HG03064 (cell line): ENCODE data around the gene KITLG.
"Not testable (repeated sequence)": the region's sequence is repeated elsewhere in the genome, so short reads cannot be mapped to it uniquely, and the experiment has no call there.

ENCODE experiments used
- ATAC-seq: cut with Tn5 transposase; IDR thresholded peaks from one replicate; pipeline ENCODE4 v1.9.1; 2021; ENCODE audit warnings: low read depth; ENCODE audit not compliant: unreplicated experiment

Gene KITLG

GRCh38 chr12:88496891-88497371 is 83.3 kb downstream of the KITLG start:
- no peak for ATAC-seq

- no peak for ATAC-seq
Measured at GRCh38 chr12:88496429-88496828, 83.8 kb downstream of the KITLG start.

GRCh38 chr12:88495031-88495430 is 85.2 kb downstream of the KITLG start:
- no peak for ATAC-seq

- ATAC-seq: no peak
Measured at GRCh38 chr12:88494520-88494919, 85.8 kb downstream of the KITLG start.

- no peak for ATAC-seq
Measured at GRCh38 chr12:88493636-88494035, 86.6 kb downstream of the KITLG start.

- ATAC-seq: no peak
Measured at GRCh38 chr12:88490425-88490824, 89.8 kb downstream of the KITLG start.

- no peak for ATAC-seq
Measured at GRCh38 chr12:88472775-88473174, 107.5 kb downstream of the KITLG start.

- no peak for ATAC-seq
Measured at GRCh38 chr12:88472248-88472647, 108.0 kb downstream of the KITLG start.

GRCh38 chr12:88471331-88472045 is 108.8 kb downstream of the KITLG start:
- no peak for ATAC-seq

- no peak for ATAC-seq
Measured at GRCh38 chr12:88469154-88469553, 111.1 kb downstream of the KITLG start.

- ATAC-seq: no peak
Measured at GRCh38 chr12:88468581-88468980, 111.7 kb downstream of the KITLG start.

- ATAC-seq: not testable (repeated sequence)
Measured at GRCh38 chr12:88466708-88467107, 113.6 kb downstream of the KITLG start.

- no peak for ATAC-seq
Measured at GRCh38 chr12:88458327-88458726, 121.9 kb downstream of the KITLG start.

- ATAC-seq: no peak
Measured at GRCh38 chr12:88453323-88453722, 126.9 kb downstream of the KITLG start.

GRCh38 chr12:88451205-88451604 is 129.1 kb downstream of the KITLG start:
- ATAC-seq: no peak

- ATAC-seq: no peak
Measured at GRCh38 chr12:88450136-88450535, 130.1 kb downstream of the KITLG start.

GRCh38 chr12:88448337-88448915 is 131.8 kb downstream of the KITLG start:
- ATAC-seq: no peak

GRCh38 chr12:88445705-88446394 is 134.4 kb downstream of the KITLG start:
- ATAC-seq: no peak

- ATAC-seq: no peak
Measured at GRCh38 chr12:88444481-88444880, 135.8 kb downstream of the KITLG start.
